Stimulated activated naive CD4-positive, alpha-beta T cell (primary cell): ENCODE data around the gene LYL1.

Source experiments
- DNase-seq, 6 experiments: peaks; one replicate each; lab custom pipeline; 2025; lab: John Stamatoyannopoulos, UW

The LYL1 gene

DNA sequence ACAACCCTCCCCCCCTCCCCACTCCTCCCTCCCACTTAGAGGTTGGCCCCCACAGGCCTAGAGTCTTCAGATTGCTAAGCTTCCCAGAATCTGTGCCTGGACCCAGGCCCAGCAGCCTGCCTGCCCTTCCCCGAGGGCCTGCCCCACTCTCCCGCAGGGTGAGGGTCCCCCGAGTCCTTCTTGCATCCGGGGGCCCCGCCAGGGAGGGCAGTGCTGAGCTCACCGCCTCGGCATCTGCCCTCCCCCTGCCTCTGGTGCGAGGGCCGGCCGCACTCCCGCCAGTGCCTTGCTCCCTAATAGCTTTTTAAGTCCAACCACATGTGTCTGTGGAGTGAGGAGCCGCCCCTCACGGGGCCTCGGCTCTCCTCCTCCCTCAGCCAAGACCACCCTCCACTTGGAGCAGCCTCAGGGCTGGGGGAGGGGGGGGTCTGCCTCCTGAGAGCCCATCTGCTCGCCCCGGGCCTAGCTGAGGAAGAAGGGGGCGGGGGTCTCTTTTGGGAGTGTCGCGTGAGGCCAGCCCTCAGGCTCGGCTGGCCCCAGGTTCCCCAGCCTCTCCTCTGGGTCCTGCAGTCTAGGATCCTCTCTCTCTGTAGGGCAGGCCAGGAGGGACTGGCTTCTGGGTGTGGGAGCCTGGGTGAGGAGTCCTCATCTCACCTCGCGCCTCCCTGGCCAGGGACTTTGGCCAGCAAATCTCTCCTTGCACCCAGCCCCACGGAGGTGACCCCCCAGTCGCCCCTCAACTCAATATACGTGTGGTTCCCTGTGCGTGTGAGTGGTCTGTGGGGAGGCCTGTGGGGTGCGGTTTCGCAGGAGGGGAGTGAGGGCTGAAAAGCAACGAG is 47.2 kb downstream of the LYL1 start:
- no peak for DNase-seq

DNA sequence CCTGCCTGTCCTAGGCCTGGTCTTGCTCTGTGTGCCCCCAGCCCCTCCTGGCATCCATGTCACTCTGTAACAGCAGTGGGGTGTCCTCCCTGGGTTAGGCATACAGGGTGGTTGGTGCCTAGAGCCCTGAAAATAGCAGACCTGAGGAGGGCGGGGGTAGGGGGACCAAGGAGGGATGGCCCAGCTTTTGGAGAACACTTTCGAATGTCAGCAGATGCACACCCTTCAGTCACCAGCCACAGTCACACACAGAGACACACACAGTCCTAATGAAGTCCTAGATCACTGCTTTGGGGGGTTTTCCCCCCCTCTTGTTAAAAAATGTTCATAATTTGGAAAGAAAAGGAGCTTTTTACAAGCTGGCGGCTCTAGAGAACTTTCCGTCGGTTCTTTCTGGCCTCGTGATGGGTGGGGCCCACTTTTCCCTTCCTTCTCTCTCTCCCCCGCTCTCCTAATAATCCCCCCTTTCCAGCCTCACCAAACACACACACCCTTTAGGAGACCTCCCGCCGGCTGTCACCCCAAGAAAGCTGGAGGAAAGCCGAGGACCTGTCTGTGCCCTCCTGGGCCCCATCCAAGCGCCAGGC is 47.9 kb downstream of the LYL1 start:
- no peak for DNase-seq

DNA sequence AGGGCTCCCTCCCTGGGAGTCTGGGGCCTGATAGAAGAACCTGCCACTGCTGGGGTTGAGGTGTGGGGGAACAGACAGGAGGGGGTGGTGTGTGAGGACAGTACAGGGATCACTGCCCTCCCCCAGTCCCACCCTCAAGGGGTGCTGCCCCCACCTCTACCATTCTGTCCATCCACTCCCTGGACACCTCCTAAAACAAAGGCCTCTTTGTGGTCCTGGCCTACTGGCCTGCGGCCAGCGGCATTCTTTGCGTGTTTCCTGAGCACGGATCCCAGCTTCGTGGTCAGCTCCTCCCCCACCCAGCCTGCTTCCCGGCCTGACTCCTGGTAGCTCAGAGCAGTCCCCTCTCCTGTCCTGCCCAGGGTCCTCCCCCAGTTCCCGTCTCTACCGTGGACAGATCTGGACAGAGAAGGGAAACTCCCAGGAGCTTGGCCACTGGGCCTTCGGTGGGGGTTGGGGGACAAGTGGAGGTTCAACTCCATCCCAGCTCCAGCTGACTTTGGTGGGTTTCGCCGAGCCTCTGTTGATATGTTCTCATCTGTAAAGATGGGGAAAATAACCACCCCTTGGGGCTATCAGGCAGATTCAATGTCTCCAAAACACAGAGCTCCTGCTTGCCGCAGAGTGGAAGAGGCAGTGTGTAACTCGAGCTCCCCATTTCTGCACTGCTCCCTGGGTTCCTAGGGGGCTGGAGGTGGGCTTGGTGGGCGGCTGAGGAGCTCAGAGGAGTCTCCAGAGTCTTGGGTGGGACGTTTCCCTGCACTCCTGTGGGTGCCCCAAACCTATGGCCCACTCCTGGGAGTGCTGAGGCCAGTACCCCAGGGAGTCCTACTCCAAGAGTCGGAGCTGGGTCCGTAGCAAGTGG is 48.7 kb downstream of the LYL1 start:
- DNase-seq = no peak

DNA sequence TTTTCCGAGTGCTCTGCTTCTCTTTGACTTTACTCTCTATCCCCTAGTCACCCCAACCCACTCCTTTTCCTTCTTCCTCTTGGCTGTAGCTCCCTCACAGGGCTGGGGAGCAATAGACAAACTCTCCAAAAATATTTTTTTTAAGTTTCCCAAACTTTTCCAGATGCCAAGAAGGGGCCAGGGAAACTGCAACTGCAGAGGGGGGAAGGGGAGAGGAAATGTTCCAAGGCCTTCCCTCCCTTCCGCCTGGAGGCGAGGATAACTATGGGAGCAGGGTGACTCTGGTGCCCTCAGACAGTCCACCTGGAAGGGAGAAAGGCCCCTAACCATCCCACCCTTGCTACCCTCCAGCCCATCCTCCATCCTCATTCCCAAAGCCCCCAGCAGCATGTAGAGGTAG is 49.4 kb downstream of the LYL1 start:
- no peak for DNase-seq

DNA sequence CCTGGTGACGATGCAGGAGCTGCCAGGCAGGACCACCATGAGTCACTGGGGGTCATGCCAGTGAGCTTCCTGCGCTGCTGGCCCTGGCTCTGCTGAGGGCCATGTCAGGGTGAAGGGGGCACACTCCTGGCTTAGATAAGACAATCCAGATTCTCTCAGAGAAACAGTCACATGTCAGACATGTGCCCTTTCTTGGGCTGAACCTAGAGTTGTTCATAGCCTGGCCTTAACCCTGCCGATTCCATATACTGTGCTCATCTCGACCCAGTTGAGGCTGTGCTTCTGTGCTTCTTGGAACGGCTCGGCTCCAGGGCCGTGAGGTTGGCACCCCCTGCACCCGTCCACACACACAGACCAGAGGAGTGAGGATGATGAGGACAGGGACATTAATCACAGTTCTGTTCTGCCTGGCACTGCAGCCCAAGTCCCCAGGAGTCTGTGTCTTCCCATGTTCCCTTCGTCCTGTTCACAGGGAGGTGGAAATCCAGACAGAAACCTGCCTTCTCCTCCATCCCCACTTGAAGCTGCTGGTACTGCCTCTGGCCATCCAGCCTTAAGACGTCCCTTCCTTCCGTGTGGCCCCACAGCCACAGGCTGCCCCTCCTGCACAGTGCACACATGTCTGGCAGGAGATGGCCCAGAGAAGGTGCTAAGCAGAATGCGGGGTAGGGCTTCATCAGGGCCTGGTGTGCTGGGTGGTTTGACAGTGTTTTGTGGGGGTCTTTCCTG is 50.0 kb downstream of the LYL1 start:
- no peak for DNase-seq

DNA sequence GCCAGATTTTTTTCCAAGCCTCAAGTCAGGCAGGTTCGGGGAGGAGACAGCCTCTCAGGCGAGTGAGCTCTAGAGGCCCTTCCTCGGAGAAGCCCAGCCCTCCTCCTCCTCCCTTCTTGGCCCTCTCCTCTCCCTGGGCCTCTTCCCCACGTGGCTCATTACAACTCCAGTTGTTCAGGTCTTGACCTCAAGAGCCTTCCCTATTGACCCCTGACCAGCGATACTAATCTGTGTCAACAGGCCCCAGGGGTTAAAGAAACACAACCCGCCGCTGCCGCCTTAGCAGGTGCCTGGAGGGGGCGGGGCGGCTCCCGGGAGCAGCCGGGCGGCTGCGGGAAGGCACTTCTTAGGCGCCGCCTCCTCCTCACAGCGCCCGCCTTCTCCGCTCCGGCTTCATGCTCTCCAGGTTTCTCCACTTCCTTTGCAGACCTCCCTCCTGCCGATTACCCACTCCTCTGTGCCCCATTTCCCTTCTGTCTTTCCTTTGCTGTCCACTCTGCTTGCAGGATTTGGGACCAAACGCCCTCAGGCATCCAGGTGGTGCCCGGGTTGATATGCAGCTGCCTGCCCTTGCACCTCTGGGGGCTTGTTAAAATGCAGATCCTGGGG is 51.0 kb downstream of the LYL1 start:
- peak in 1 of 6 experiments; percentile 6 for DNase-seq

DNA sequence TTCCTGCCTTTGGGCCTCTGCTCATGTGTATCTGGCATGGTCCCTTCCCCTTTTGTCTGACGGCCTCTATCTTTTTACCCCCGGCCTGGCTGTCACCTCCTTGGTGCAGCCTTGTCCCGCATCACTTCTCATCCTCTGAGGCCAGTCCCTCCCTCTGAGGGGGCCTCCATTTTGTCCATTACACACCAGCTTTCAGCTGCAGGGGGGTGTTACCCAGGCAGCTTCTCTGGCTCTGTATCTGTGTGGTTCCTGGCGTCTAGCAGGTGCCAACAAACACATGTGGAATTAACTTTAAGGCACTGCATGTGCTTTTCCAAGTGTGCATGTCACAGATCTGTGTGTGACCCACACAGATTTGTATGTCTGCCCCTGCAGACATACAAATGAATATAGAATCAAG is 52.4 kb downstream of the LYL1 start:
- no peak for DNase-seq
